Hepatocyte (in vitro differentiated cells): ENCODE data around the gene FHL1. TPM values are rescaled to one million over a fixed set of nuclear protein-coding genes. Genes with fewer than 3 reads are reported as not detected.

Experiments used
- DNase-seq: peaks from one replicate; pipeline ENCODE4 v3.0.0-alpha.2; 2016; ENCODE audit warnings: low spot score
- H2AFZ ChIP-seq: fragments of 200-600 bp; sonication (generic); 2 replicates; pipeline ENCODE4 v1.6.0; 2016; ENCODE audit warnings: antibody characterized with exemption, mild to moderate bottlenecking
- H3K27ac ChIP-seq: fragments of 200-600 bp; sonication (generic); 2 replicates; pipeline ENCODE4 v1.5.1; 2016; ENCODE audit warnings: mild to moderate bottlenecking
- H3K27me3 ChIP-seq: fragments of 200-600 bp; sonication (generic); 2 replicates; pipeline ENCODE4 v1.6.1; 2016
- H3K36me3 ChIP-seq: fragments of 200-600 bp; sonication (generic); replicated peaks from 2 replicates; pipeline ENCODE4 v1.5.1; 2016; ENCODE audit warnings: low read depth; ENCODE audit not compliant: insufficient read depth
- H3K4me1 ChIP-seq: fragments of 200-600 bp; sonication (generic); 2 replicates; pipeline ENCODE4 v1.5.1; 2016; ENCODE audit warnings: mild to moderate bottlenecking, moderate library complexity; ENCODE audit not compliant: insufficient read depth
- H3K4me2 ChIP-seq: fragments of 200-600 bp; sonication (generic); 2 replicates; pipeline ENCODE4 v1.6.0; 2016
- H3K4me3 ChIP-seq: fragments of 200-600 bp; sonication (generic); 2 replicates; pipeline ENCODE4 v1.5.1; 2016; ENCODE audit warnings: mild to moderate bottlenecking
- H3K79me2 ChIP-seq: fragments of 200-600 bp; sonication (generic); 2 replicates; pipeline ENCODE4 v1.6.0; 2017; ENCODE audit warnings: mild to moderate bottlenecking
- H3K9me2 ChIP-seq: fragments of 200-600 bp; sonication (generic); replicated peaks from 2 replicates; pipeline ENCODE4 v1.6.0; 2017; ENCODE audit warnings: mild to moderate bottlenecking; ENCODE audit not compliant: insufficient read depth
- H3K9me3 ChIP-seq: fragments of 200-600 bp; sonication (generic); 2 replicates; pipeline ENCODE4 v1.5.1; 2016; ENCODE audit warnings: low read depth, mild to moderate bottlenecking
- H4K20me1 ChIP-seq: fragments of 200-600 bp; sonication (generic); 2 replicates; pipeline ENCODE4 v1.6.0; 2016; ENCODE audit warnings: mild to moderate bottlenecking; ENCODE audit not compliant: insufficient read depth, poor library complexity, severe bottlenecking
- EZH2 ChIP-seq: fragments of 200-600 bp; sonication (generic); IDR thresholded peaks from 2 replicates; pipeline ENCODE4 v1.6.1; 2016; ENCODE audit warnings: antibody characterized with exemption, mild to moderate bottlenecking, borderline replicate concordance
- EZH2phosphoT487 ChIP-seq: fragments of 200-600 bp; sonication (generic); IDR thresholded peaks from one replicate; pipeline ENCODE4 v1.6.1; 2018; ENCODE audit warnings: antibody characterized with exemption, mild to moderate bottlenecking, low read depth, moderate library complexity; ENCODE audit not compliant: unreplicated experiment, severe bottlenecking
- WGBS: methylation state at CpG from one replicate; pipeline ENCODE4 v1.1.6; 2016; ENCODE audit warnings: low lambda C conversion rate; ENCODE audit errors: missing lambda C conversion rate; 5-methylcytosine and 5-hydroxymethylcytosine counted together
- polyA plus RNA-seq: library from polyadenylated mRNA; unstranded; fragments of >200 nt; fragmentation: Nextera tagmentation; extraction: Ambion mirVana; gene quantifications from 2 replicates; pipeline ENCODE4 v1.2.1, GENCODE V29; 2016
- total RNA-seq: library from RNA; depleted of rRNA; stranded (reverse); fragments of >200 nt; gene quantifications from 2 replicates; pipeline ENCODE4 v1.2.3, GENCODE V29; 2014
- TF ChIP-seq, protein P1 (sequence below): fragments of 200-600 bp; sonication (generic); IDR thresholded peaks from 2 replicates; pipeline ENCODE4 v1.5.1; 2016; ENCODE audit warnings: antibody characterized with exemption, mild to moderate bottlenecking; ENCODE audit not compliant: poor library complexity

FHL1 gene
- total and polyA plus RNA-seq, 2 experiments from 2014 or later: 31.5 to 40.0 TPM

DNA sequence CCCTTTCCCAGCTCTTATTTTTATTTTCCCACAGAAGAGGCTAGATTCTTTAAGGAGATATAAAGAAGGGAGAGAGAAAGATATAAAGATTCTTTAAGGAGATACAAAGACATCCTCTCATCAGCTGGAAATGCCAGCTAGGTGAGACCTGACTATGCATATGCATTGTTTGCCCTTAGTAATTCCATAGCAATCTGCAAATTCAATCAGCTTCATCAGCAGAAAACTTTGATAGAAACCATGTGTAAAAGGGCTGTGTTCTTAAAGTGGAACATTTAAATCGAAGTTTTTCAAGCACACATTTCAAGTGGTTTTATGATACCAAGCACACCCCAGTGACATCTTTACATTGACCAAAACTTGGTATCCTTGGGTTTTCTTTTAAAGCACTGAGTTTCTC lies 24.1 kb downstream of the FHL1 start:
- Histone ChIP-seq H3K9me2 (no peaks in the 10 kb centered on the region), H3K4me2 (no peak overlapping the region), H3K79me2 (no peaks in the 10 kb centered on the region), H2AFZ (no peak overlapping the region), H3K27me3 (no peaks in the 10 kb centered on the region), H3K27ac (no peak overlapping the region), H4K20me1 (no peaks in the 10 kb centered on the region), H3K36me3 (no peaks in the 10 kb centered on the region), H3K9me3 (no peaks in the 10 kb centered on the region), H3K4me3 (no peak overlapping the region), H3K4me1 (peaks cover 14% of the 10 kb centered on the region)
- DNase-seq: no peak
- TF ChIP-seq EZH2phosphoT487 (no peak), EZH2 (no peak)
- TF ChIP-seq, protein P1, sequence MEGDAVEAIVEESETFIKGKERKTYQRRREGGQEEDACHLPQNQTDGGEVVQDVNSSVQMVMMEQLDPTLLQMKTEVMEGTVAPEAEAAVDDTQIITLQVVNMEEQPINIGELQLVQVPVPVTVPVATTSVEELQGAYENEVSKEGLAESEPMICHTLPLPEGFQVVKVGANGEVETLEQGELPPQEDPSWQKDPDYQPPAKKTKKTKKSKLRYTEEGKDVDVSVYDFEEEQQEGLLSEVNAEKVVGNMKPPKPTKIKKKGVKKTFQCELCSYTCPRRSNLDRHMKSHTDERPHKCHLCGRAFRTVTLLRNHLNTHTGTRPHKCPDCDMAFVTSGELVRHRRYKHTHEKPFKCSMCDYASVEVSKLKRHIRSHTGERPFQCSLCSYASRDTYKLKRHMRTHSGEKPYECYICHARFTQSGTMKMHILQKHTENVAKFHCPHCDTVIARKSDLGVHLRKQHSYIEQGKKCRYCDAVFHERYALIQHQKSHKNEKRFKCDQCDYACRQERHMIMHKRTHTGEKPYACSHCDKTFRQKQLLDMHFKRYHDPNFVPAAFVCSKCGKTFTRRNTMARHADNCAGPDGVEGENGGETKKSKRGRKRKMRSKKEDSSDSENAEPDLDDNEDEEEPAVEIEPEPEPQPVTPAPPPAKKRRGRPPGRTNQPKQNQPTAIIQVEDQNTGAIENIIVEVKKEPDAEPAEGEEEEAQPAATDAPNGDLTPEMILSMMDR: no peak
- 55% methylated on average over 1 of the region's 1 CpG for WGBS

- peak overlapping the region; percentile 86 for H3K27ac ChIP-seq
- peak overlapping the region; percentile 43 for H3K4me2 ChIP-seq
- TF ChIP-seq, protein P1: no peak
- TF ChIP-seq EZH2phosphoT487 (no peak), EZH2 (no peak)
These were observed 29.1 kb downstream of the FHL1 start for GRCh38 chrX:136176399-136176825.

DNA sequence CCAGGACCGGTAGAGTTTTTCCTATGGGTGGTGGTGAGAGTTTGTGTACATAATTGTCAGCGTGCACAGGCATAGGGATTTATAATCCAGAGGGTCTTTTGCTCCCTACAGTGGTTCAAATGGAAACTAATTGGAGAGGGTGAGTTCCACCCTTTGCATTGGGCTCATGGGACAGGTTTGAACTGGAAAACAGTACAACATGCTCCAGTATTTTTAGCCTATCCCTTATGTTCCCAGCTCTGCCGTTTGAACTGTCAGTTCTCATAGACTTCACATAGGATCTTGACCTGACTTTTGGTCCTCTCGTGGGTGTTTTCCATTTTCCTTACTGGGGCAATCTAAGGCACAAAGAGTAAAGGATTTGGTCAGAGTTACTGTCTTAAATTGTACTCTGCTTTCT lies 31.8 kb downstream of the FHL1 start:
- no peaks in the 10 kb centered on the region for H3K36me3 ChIP-seq
- H3K79me2 ChIP-seq: no peaks in the 10 kb centered on the region
- no peak overlapping the region for H3K27ac ChIP-seq
- no peak for DNase-seq
- H3K9me3 ChIP-seq: no peaks in the 10 kb centered on the region
- no peaks in the 10 kb centered on the region for H3K9me2 ChIP-seq
- H3K4me2 ChIP-seq: no peak overlapping the region
- no peaks in the 10 kb centered on the region for H4K20me1 ChIP-seq
- H3K4me1 ChIP-seq: peaks cover 7% of the 10 kb centered on the region
- no peak overlapping the region for H2AFZ ChIP-seq
- TF ChIP-seq EZH2 (no peak), EZH2phosphoT487 (no peak)
- TF ChIP-seq, protein P1: no peak
- WGBS: 66% methylated on average over 4 of the region's 4 CpGs
- no peak overlapping the region for H3K4me3 ChIP-seq
- H3K27me3 ChIP-seq: no peaks in the 10 kb centered on the region

More at GRCh38 chrX:136176399-136176825, 29.1 kb downstream of the FHL1 start:
- no peaks in the 10 kb centered on the region for H3K9me2 ChIP-seq
- 47% methylated on average over 2 of the region's 2 CpGs for WGBS
- peak; percentile 35 for DNase-seq
- H3K4me1 ChIP-seq: peaks cover 7% of the 10 kb centered on the region
- no peaks in the 10 kb centered on the region for H3K36me3 ChIP-seq
- no peaks in the 10 kb centered on the region for H3K27me3 ChIP-seq
- H4K20me1 ChIP-seq: no peaks in the 10 kb centered on the region
- no peaks in the 10 kb centered on the region for H3K79me2 ChIP-seq
- H3K9me3 ChIP-seq: no peaks in the 10 kb centered on the region
- H3K4me3 ChIP-seq: no peak overlapping the region
- no peak overlapping the region for H2AFZ ChIP-seq

DNA sequence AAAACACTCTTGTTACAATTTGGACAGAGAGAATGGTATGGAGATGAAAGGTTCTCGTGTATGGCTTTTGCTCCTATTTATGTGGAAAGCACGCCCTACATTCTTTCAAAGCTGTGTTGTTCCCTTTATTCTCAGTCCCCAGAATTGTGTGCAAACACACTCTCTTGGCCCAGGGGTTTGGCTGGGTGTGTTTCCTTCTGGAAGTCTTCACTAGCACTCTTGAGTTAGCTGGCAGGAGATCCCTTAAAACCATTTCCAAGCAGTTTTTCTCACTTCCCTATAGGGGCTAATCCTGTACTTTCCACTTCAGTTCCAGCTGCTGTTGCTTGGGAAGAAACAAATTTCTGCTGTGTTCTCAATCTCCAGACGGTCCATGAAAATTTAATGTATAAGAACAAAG lies 35.1 kb downstream of the FHL1 start:
- no peaks in the 10 kb centered on the region for H4K20me1 ChIP-seq
- 56% methylated on average over 3 of the region's 3 CpGs for WGBS
- no peak overlapping the region for H2AFZ ChIP-seq
- DNase-seq: no peak
- H3K4me2 ChIP-seq: no peak overlapping the region
- no peaks in the 10 kb centered on the region for H3K9me3 ChIP-seq
- TF ChIP-seq EZH2 (no peak), EZH2phosphoT487 (no peak)
- TF ChIP-seq, protein P1: no peak
- H3K4me3 ChIP-seq: no peak overlapping the region
- no peak overlapping the region for H3K27ac ChIP-seq
- no peaks in the 10 kb centered on the region for H3K9me2 ChIP-seq
- H3K36me3 ChIP-seq: no peaks in the 10 kb centered on the region
- no peaks in the 10 kb centered on the region for H3K4me1 ChIP-seq
- no peaks in the 10 kb centered on the region for H3K79me2 ChIP-seq
- no peaks in the 10 kb centered on the region for H3K27me3 ChIP-seq
